ENCODE data around the gene RAPGEFL1. TPM values are rescaled to one million over a fixed set of nuclear protein-coding genes. Genes with fewer than 3 reads are reported as not detected.

The RAPGEFL1 gene
- polyA plus RNA-seq, 1 experiment = 3.8 TPM

- DNase-seq (ENCODE audit: low read depth) = no peak
- no peak for TF ChIP-seq CTCF (IDR thresholded peaks at IDR 0.05; ENCODE audit: insufficient read depth, low read depth, low read length)
- Histone ChIP-seq H3K4me3 (ENCODE audit: low read depth, low read length) (no peak overlapping the region), H3K27me3 (ENCODE audit: control insufficient read depth, insufficient read depth, low read length) (no peaks in the 10 kb centered on the region), H3K36me3 (ENCODE audit: control insufficient read depth, insufficient read depth, low read length) (peaks cover 8% of the 10 kb centered on the region)
- POLR2A ChIA-PET = no interaction called here
- CTCF ChIA-PET = interaction anchor here (0.7 to 1.2 kb wide), 4 partner anchors 8 to 65 kb away, joined by 3 read pairs; no protein-coding TSS in a partner anchor
These were observed 25.8 kb upstream of the RAPGEFL1 start for GRCh38 chr17:40151414-40151963.

- H3K27me3 ChIP-seq (ENCODE audit: control insufficient read depth, insufficient read depth, low read length) = no peaks in the 10 kb centered on the region
- CTCF ChIA-PET = interaction anchor here (0.6 to 1.7 kb wide), 2 partner anchors 27 to 159 kb away, joined by 4 to 5 read pairs; no protein-coding TSS in a partner anchor
- H3K36me3 ChIP-seq (ENCODE audit: control insufficient read depth, insufficient read depth, low read length) = peaks cover 5% of the 10 kb centered on the region
- POLR2A ChIA-PET = no interaction called here
- no peak overlapping the region for H3K4me3 ChIP-seq (ENCODE audit: low read depth, low read length)
- no peak for DNase-seq (ENCODE audit: low read depth)
- TF ChIP-seq CTCF (IDR thresholded peaks at IDR 0.05; ENCODE audit: insufficient read depth, low read depth, low read length) = no peak
These were observed 23.6 kb upstream of the RAPGEFL1 start for GRCh38 chr17:40153603-40154236.

DNA sequence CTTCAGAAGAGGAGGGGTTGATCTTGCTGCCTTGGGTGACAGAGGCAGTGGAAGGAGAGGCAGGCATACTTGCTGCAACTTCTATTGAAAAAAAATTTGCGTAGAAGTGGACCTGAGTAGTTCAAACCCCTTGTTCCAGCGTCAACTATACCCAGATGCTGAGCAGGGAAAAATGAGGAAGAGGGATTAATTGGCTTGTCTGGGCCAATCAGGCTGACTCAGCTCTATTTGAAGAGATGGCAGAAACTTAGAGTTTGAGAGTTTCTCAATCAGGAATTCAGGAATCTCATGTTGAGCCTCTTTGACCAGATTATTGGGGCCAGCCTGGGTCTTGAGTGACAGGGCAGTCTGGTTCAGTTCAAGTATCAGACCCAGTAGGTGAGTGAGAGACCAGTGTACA is 19.3 kb upstream of the RAPGEFL1 start:
- no peak for TF ChIP-seq CTCF (IDR thresholded peaks at IDR 0.05; ENCODE audit: insufficient read depth, low read depth, low read length)
- ChIA-PET POLR2A (no interaction called here), CTCF (interaction anchor here (0.6 to 1.9 kb wide), 5 partner anchors 9 to 81 kb away, joined by 3 to 13 read pairs (median 4); no protein-coding TSS in a partner anchor)
- no peak for DNase-seq (ENCODE audit: low read depth)
- no peak overlapping the region for H3K4me3 ChIP-seq (ENCODE audit: low read depth, low read length)
- H3K27me3 ChIP-seq (ENCODE audit: control insufficient read depth, insufficient read depth, low read length) = no peaks in the 10 kb centered on the region
- peaks cover 10% of the 10 kb centered on the region for H3K36me3 ChIP-seq (ENCODE audit: control insufficient read depth, insufficient read depth, low read length)

DNA sequence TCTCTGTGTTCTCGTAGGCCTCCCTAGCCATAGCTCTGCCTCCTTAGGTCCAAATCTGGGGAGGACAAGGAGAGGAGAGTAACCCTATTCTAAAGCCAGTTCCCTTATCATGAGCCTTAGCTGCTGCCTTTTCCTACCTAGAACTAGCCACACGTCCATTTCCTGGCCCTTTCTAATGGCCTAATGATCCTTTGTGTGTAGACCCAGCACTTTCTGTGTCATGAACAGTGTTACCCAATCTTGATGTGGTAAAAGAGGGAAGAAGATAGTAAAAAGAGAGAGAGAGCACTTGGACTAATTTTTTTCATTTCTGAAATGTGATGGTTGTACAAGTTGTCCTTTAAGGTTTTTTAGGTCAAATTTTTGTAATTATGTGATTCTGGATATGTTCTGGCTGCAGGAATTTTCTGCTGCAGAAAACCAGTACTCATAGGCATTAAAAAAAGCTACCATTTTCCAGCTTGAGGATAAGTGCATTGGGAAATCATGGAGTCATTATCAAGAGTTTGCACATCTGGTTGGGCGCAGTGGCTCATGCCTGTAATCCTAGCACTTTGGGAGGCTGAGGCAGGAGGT is 18.7 kb upstream of the RAPGEFL1 start:
- no peak for TF ChIP-seq CTCF (IDR thresholded peaks at IDR 0.05; ENCODE audit: insufficient read depth, low read depth, low read length)
- no peak overlapping the region for H3K4me3 ChIP-seq (ENCODE audit: low read depth, low read length)

GRCh38 chr17:40159456-40159855 is 17.8 kb upstream of the RAPGEFL1 start:
- no peak for DNase-seq (ENCODE audit: low read depth)
- no peaks in the 10 kb centered on the region for H3K27me3 ChIP-seq (ENCODE audit: control insufficient read depth, insufficient read depth, low read length)
- no peak for TF ChIP-seq CTCF (IDR thresholded peaks at IDR 0.05; ENCODE audit: insufficient read depth, low read depth, low read length)
- ChIA-PET POLR2A (no interaction called here), CTCF (interaction anchor here (1.0 kb wide), 2 partner anchors 8 to 48 kb away, joined by 3 to 4 read pairs; no protein-coding TSS in a partner anchor)
- no peak overlapping the region for H3K4me3 ChIP-seq (ENCODE audit: low read depth, low read length)
- peaks cover 17% of the 10 kb centered on the region for H3K36me3 ChIP-seq (ENCODE audit: control insufficient read depth, insufficient read depth, low read length)

More for the DNA sequence above, 18.7 kb upstream of the RAPGEFL1 start:
- POLR2A ChIA-PET = no interaction called here
- peaks cover 12% of the 10 kb centered on the region for H3K36me3 ChIP-seq (ENCODE audit: control insufficient read depth, insufficient read depth, low read length)
- CTCF ChIA-PET = interaction anchor here (0.9 to 1.9 kb wide), 5 partner anchors 7 to 83 kb away, joined by 3 to 13 read pairs (median 4); no protein-coding TSS in a partner anchor
- H3K27me3 ChIP-seq (ENCODE audit: control insufficient read depth, insufficient read depth, low read length) = no peaks in the 10 kb centered on the region
- no peak for DNase-seq (ENCODE audit: low read depth)

Measured in BJ (cell line).